PC-3 (cell line): ENCODE results near the gene TMEM204.

Experiments used
- CTCF ChIP-seq: fragments of 300-600 bp; sonication (generic); conservative IDR thresholded peaks from 2 replicates; pipeline ENCODE4 v1.5.1; 2017; ENCODE audit warnings: antibody characterized with exemption, low read depth, mild to moderate bottlenecking, low read length
- EZH2 ChIP-seq: fragments of 300-600 bp; sonication (generic); IDR thresholded peaks from one replicate; pipeline ENCODE4 v1.6.1; 2017; ENCODE audit warnings: antibody characterized with exemption, mild to moderate bottlenecking, low read length; ENCODE audit not compliant: unreplicated experiment
- EZH2phosphoT487 ChIP-seq: fragments of 300-600 bp; sonication (generic); IDR thresholded peaks from 2 replicates; pipeline ENCODE4 v1.6.1; 2018; ENCODE audit warnings: mild to moderate bottlenecking, antibody characterized with exemption, low read length, borderline replicate concordance

- TF ChIP-seq CTCF (no peak), EZH2 (no peak), EZH2phosphoT487 (no peak)
Observed at GRCh38 chr16:1575578-1575977, 42.1 kb downstream of the TMEM204 start.
